ENCODE data around the gene PDE4B.

DNA sequence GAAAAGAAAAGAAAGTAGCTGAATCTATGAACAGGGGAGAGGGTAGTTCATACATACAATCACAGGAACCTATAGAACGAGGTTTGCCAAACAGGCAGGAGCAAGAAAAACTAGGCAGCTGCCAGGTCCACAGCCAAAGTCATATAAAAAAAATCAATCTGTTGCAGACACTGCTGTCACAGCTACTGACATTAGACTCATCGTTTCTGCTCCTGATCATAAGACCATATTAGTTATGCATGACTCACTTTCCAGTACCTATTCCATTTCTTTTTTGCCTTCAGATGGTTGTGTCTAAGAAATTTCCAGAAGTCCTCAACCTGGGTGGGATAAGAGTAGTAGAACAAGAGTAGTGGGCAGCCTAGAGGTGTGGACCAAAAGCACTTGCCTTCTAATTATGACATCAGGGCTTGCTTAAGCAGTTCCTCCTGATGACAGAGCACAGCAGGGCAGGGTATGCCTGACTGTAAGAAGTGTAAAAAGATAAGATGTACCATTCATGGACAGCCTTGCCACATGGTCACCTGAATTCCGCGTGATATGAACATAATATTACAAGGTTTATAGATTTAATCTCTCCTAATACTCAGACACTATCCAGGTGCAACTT, 418.0 kb downstream of the PDE4B start:
- TF ChIP-seq, protein P1, sequence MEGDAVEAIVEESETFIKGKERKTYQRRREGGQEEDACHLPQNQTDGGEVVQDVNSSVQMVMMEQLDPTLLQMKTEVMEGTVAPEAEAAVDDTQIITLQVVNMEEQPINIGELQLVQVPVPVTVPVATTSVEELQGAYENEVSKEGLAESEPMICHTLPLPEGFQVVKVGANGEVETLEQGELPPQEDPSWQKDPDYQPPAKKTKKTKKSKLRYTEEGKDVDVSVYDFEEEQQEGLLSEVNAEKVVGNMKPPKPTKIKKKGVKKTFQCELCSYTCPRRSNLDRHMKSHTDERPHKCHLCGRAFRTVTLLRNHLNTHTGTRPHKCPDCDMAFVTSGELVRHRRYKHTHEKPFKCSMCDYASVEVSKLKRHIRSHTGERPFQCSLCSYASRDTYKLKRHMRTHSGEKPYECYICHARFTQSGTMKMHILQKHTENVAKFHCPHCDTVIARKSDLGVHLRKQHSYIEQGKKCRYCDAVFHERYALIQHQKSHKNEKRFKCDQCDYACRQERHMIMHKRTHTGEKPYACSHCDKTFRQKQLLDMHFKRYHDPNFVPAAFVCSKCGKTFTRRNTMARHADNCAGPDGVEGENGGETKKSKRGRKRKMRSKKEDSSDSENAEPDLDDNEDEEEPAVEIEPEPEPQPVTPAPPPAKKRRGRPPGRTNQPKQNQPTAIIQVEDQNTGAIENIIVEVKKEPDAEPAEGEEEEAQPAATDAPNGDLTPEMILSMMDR (IDR thresholded peaks at IDR 0.05; ENCODE audit: low read depth, low read length) = no peak
- no peak for TF ChIP-seq EZH2phosphoT487 (IDR thresholded peaks at IDR 0.05; ENCODE audit: low read depth)
